Measurements from ENCODE around the gene GPATCH2.

GPATCH2 gene

GRCh38 chr1:217577336-217577735, 53.6 kb downstream of the GPATCH2 start:
- DNase-seq: no peak

GRCh38 chr1:217574265-217574949, 56.5 kb downstream of the GPATCH2 start:
- no peak for DNase-seq

- no peak for DNase-seq
These were observed 61.9 kb downstream of the GPATCH2 start for GRCh38 chr1:217569021-217569420.

- DNase-seq: no peak
These were observed 62.7 kb downstream of the GPATCH2 start for GRCh38 chr1:217568200-217568599.

- no peak for DNase-seq
These were observed 66.1 kb downstream of the GPATCH2 start for GRCh38 chr1:217564833-217565232.

- no peak for DNase-seq
These were observed 66.7 kb downstream of the GPATCH2 start for GRCh38 chr1:217564207-217564606.

GRCh38 chr1:217563179-217563578, 67.7 kb downstream of the GPATCH2 start:
- DNase-seq: no peak

- no peak for DNase-seq
These were observed 68.5 kb downstream of the GPATCH2 start for GRCh38 chr1:217562229-217562878.

GRCh38 chr1:217561446-217561845, 69.4 kb downstream of the GPATCH2 start:
- DNase-seq: no peak

- no peak for DNase-seq
These were observed 76.0 kb downstream of the GPATCH2 start for GRCh38 chr1:217554849-217555248.

- no peak for DNase-seq
These were observed 76.9 kb downstream of the GPATCH2 start for GRCh38 chr1:217553949-217554509.

GRCh38 chr1:217552339-217552951, 78.4 kb downstream of the GPATCH2 start:
- no peak for DNase-seq

- no peak for DNase-seq
These were observed 88.1 kb downstream of the GPATCH2 start for GRCh38 chr1:217542837-217543236.

- no peak for DNase-seq
These were observed 88.6 kb downstream of the GPATCH2 start for GRCh38 chr1:217542136-217542777.

- DNase-seq: no peak
These were observed 90.6 kb downstream of the GPATCH2 start for GRCh38 chr1:217540321-217540720.

- no peak for DNase-seq
These were observed 91.4 kb downstream of the GPATCH2 start for GRCh38 chr1:217539510-217539909.

GRCh38 chr1:217535601-217536377, 95.1 kb downstream of the GPATCH2 start:
- DNase-seq: no peak

GRCh38 chr1:217534566-217534965, 96.3 kb downstream of the GPATCH2 start:
- DNase-seq: no peak

GRCh38 chr1:217528271-217528670, 102.6 kb downstream of the GPATCH2 start:
- DNase-seq: no peak

- no peak for DNase-seq
These were observed 103.7 kb downstream of the GPATCH2 start for GRCh38 chr1:217527151-217527550.

- DNase-seq: no peak
These were observed 104.3 kb downstream of the GPATCH2 start for GRCh38 chr1:217526636-217527035.

- DNase-seq: no peak
These were observed 105.0 kb downstream of the GPATCH2 start for GRCh38 chr1:217525773-217526490.
